HPDE6-E6E7 (cell line): Measurements from ENCODE around the gene ZNF35.
"Not testable (repeated sequence)": the region's sequence is repeated elsewhere in the genome, so short reads cannot be mapped to it uniquely, and the experiment has no call there.

Source experiments
- DNase-seq: peaks from one replicate; pipeline ENCODE4 v3.0.0; 2011; ENCODE audit warnings: missing footprints; ENCODE audit errors: extremely low spot score

Gene ZNF35

GRCh38 chr3:44648564-44649229, at the start of gene ZNF35:
TSS of gene ZNF35 (plus strand) at chr3:44648732. CDS start at chr3:44651068, 2,336 bp downstream.
- peak; percentile 54 for DNase-seq

GRCh38 chr3:44601749-44602148, 46.8 kb upstream of the ZNF35 start:
- no peak for DNase-seq

GRCh38 chr3:44612678-44613077, 35.9 kb upstream of the ZNF35 start:
- no peak for DNase-seq

DNA sequence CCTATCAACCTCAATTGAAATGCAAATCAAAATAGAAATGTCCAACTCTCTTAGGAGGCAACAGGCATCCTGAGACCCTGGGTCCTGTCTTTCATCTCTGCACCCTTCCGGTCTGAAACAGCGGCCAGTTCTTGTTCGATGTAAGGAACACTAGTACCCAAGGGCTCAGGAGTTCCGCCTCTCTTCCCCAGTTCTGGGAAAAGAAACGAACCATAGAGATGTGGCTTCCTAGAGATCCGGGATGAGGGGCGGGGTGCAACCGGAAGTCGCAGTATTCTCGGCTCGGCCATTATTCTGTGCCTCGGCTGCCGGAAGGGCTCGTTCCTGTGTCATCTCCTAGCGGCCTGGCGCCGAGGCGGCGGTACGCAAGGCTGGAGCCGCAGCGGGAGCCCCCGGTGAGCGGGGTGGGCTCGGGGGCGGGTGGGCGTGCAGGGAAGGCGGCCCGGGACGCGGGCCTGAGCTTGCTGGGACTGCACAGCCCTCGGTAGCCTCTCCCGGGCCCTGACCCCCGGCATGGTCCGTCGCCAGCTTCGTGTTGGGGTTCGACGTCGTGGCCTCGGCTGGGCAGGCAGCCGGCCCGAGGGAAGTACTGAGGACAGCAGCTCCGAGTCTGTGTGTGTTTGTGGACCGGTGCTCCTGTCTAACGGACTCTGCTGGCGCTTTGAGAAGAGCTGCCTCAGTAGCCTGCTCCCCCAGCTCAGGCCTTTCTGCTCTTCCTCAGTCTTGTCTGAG, 23.6 kb upstream of the ZNF35 start, which contains the start of gene ZNF197:
ZNF197 (plus strand) TSS at position 288 of the 732 bp plus-strand sequence. CDS start 4,119 bp downstream, outside the sequence.
- peak; percentile 41 for DNase-seq

DNA sequence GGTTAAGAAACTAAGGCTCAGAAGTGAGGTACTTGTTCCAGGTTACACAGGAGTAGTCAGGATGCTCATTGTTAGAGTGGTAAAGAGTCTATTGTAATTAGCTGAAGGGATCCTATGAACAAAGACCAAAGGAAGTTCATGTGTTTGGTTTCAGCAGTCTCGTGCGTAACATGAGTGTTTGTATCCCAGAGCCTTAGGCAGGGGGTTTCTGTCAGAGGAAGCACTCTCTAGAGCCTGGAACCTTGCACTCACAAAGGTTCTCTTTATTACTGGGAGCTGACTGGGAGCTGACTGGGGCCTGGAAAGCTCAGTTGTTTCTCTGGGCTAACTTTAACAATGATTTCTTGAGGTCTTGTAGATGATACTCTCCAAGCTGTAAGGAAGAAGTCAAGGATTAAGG, 19.8 kb upstream of the ZNF35 start:
- DNase-seq: no peak

DNA sequence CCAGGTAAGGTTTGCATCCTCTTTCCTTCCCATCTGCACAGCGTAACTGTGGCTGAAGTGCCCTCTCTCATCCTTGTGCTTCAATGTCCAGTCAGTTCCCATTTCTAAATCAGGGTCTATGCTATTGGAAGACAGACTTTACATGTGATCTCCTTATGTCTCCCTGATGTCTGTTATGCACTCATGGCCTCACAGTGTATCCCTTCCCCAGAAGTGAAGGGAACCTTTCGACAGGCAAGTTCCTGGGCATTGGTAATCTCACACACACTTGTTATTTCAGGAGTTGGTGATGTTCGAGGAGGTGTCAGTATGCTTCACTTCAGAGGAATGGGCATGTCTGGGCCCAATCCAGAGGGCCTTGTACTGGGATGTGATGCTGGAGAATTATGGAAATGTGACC, 16.3 kb upstream of the ZNF35 start:
- DNase-seq: no peak

DNA sequence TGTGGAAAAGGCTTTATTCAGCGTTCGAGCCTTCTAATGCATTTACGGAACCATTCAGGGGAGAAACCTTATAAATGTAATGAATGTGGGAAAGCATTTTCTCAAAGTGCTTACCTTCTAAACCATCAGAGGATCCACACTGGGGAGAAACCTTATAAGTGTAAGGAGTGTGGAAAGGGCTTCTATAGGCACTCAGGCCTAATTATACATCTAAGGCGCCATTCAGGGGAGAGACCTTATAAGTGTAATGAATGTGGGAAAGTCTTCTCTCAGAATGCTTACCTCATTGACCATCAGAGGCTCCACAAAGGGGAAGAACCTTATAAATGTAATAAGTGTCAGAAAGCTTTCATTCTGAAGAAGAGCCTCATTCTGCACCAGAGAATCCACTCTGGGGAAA, 6.2 kb upstream of the ZNF35 start:
- no peak for DNase-seq

DNA sequence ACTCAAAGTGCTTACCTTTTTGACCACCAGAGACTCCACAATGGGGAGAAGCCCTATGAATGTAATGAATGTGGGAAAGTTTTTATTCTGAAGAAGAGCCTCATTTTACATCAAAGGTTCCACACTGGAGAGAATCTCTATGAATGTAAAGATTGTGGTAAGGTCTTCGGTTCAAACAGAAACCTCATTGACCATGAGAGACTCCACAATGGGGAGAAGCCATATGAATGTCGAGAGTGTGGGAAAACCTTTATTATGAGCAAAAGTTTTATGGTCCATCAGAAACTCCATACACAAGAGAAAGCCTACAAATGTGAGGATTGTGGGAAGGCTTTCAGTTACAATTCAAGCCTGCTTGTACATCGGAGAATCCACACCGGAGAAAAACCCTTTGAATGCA, 5.5 kb upstream of the ZNF35 start:
- DNase-seq: no peak

GRCh38 chr3:44647771-44648170, 761 bp upstream of the ZNF35 start:
- no peak for DNase-seq

DNA sequence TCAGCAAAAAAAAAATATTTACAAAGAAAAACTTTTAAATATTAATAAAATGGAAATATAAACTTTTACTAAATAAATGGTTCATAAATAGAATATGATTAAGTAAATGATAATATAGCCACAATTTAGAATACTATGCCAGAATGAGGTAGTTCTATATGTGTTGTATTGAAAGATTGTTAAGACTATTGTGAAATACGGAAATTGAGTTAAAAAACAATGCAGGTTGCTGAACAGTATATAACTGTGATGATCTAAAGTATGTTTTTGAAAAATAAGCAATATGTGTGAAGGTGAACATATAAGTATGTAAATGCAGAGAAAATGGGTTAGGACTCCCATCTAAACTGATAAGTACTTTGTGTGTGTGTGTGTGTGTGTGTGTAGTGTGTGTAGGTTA, 1.2 kb downstream of the ZNF35 start:
- DNase-seq: no peak

DNA sequence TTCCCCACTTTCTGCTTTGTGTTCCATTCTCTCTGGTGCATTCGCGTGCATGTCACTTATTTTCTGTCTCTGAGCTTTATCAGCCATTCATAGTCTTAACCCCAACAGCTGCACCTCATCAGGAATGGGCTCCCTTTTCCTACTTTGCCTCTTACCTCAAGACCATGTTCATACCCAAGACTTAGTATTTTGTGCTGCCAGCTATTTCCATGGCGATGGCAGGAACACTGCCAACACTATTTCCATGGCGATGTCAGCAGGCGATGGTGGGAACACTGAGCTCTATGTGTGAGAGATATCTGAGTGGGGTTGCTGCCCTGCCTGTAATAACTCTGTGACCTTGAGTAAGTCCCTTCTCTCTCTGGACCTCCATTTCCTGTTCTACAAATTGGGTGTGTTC, 5.5 kb downstream of the ZNF35 start:
- no peak for DNase-seq

GRCh38 chr3:44659015-44659414, 10.5 kb downstream of the ZNF35 start:
- no peak for DNase-seq

- no peak for DNase-seq
These were observed 10.9 kb downstream of the ZNF35 start for GRCh38 chr3:44659434-44659833.

DNA sequence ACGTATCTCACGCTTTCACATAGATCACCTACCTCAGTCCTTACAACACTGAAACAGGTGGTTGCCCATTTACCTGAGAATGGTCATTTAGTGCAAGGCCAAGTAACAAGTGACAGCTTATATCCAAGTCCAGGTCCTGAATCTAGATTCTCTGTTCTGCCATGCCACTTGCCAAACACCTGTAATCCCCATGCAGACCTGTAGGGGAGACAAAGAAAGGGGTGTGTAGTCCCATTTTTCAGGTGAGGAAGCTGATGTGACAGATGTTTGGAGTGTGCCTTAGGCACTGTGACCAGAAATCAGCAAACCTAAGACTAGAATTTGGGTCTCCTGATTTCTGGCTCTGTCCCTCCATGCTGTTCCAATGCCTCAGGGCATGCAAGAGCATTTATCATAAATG, 12.7 kb downstream of the ZNF35 start:
- DNase-seq: no peak

GRCh38 chr3:44665173-44665572, 16.6 kb downstream of the ZNF35 start:
- no peak for DNase-seq

- no peak for DNase-seq
These were observed 17.8 kb downstream of the ZNF35 start for GRCh38 chr3:44666346-44666745.

GRCh38 chr3:44669760-44670159, 21.2 kb downstream of the ZNF35 start:
- DNase-seq: no peak

GRCh38 chr3:44673466-44673865, 24.9 kb downstream of the ZNF35 start:
- not testable (repeated sequence) for DNase-seq

GRCh38 chr3:44674211-44674610, 25.7 kb downstream of the ZNF35 start:
- DNase-seq: no peak

DNA sequence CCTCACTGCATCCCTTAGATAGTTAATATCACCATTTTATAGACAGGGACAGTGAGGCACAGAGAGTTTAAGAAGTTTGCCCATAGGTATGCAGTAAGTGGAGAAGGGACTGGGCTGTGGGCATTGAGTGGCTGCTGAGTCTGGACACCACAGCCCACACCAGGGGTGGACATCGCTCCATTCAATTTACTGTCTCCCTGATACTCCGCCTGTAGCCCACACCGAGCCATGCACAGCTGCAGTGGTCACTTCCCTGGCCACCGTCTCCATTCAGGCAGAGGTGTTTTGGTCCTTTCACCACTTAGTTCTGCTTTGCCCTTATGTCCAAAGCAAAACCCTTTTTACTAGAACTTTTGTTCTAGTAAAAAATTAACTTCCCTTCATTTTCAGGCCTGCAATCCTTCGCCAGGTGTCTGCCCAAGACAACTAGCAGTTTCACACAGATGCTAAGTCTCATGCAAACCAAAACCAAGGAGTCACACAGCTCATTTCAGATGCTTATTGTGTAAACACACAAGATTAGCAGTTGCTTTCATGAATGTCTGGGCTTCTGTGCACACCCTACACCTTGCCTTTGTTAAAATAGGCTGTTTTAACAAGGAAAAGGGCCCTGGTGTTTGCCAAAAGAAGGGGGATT, 30.1 kb downstream of the ZNF35 start:
- DNase-seq: no peak

- no peak for DNase-seq
These were observed 32.5 kb downstream of the ZNF35 start for GRCh38 chr3:44680921-44681455.

DNA sequence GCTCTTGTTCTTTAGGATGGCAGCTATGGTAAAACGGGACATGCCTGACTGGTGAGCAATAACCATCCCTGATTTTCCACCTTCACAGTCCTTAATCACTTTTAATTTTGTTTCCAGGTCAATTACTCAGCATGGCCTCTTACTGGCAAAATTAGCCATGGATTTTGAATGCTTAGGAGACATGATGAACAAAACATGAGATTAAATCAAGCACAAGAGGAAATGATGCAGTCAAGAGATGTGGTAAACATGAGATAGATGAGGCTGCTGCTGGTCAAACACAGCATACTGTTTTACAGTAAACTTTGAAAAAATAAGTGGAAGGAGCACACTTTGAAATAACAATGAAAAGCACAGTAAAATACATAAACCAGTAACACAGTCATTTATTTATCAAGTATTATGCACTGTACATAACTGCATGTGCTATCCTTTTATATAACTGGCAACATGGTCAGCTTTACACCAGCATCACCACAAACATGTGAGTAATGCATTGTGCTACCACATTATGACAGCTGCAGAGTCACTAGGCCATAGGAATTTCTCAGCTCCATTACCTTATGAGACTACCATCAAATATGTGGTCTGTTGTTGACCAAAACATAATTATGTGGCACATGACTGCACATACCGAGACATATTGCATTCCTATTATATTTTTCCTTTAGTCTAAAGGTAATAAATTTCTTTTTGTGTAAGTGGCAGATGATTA, 33.8 kb downstream of the ZNF35 start:
- DNase-seq: no peak
